Stomach (tissue), 4 donors: Measurements from ENCODE around the gene STX1A.

Source experiments
- EP300 ChIP-seq: sonication (generic); formaldehyde crosslinking; IDR thresholded peaks from one replicate; pipeline ENCODE4 v1.6.1; 2017; ENCODE audit warnings: antibody characterized with exemption
- POLR2A ChIP-seq, 4 donors: fragments of 450-650 bp; IDR thresholded peaks; one replicate each; pipeline ENCODE4 v1.6.1; 2016; ENCODE audit warnings: antibody characterized with exemption in 4 of 4, control low read depth in 2 of 4, mild to moderate bottlenecking in 1 of 4, moderate library complexity in 1 of 4
- POLR2AphosphoS5 ChIP-seq, 3 donors: sonication (generic); formaldehyde crosslinking; IDR thresholded peaks; one replicate each; pipeline ENCODE4 v1.6.1; 2016; ENCODE audit warnings: antibody characterized with exemption in 3 of 3
- TF ChIP-seq, protein P1 (sequence below), 7 experiments: fragments of 450-650 bp in 4 of 7; fragments of 200-600 bp in 3 of 7; sonication (generic) in 3 of 7; IDR thresholded peaks; one replicate each; pipeline ENCODE4 v1.5.1; 2016 to 2019; ENCODE audit warnings: antibody characterized with exemption in 7 of 7, control low read depth in 2 of 7, mild to moderate bottlenecking in 1 of 7

DNA sequence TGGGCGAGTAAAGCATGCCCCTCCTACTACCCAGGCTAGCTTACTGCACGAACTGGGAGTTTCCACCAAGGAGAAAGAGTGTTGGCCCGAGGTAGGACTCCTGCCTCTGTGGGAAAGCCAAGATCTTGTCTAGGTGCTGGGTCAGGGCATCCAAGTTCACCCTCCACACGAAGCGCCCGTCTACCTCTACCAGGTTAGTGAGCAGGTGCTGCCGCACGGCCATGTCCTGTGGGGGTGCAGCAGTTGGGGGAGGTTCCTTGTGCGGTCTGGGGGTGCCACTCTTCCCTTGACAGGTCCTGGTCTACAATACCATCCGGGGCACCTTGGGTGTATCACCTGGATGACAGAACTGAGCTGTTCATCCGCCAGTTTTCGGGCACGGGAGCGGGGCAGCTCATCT lies 17.4 kb upstream of the STX1A start:
- TF ChIP-seq POLR2A (IDR thresholded peaks at IDR 0.05) = no peak
- TF ChIP-seq, protein P1, sequence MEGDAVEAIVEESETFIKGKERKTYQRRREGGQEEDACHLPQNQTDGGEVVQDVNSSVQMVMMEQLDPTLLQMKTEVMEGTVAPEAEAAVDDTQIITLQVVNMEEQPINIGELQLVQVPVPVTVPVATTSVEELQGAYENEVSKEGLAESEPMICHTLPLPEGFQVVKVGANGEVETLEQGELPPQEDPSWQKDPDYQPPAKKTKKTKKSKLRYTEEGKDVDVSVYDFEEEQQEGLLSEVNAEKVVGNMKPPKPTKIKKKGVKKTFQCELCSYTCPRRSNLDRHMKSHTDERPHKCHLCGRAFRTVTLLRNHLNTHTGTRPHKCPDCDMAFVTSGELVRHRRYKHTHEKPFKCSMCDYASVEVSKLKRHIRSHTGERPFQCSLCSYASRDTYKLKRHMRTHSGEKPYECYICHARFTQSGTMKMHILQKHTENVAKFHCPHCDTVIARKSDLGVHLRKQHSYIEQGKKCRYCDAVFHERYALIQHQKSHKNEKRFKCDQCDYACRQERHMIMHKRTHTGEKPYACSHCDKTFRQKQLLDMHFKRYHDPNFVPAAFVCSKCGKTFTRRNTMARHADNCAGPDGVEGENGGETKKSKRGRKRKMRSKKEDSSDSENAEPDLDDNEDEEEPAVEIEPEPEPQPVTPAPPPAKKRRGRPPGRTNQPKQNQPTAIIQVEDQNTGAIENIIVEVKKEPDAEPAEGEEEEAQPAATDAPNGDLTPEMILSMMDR (IDR thresholded peaks at IDR 0.05) = no peak
- no peak for TF ChIP-seq POLR2AphosphoS5 (IDR thresholded peaks at IDR 0.05)
- no peak for TF ChIP-seq EP300
